Keratinocyte (primary cell): ENCODE measurements around the gene PSMD7. TPM values are rescaled to one million over a fixed set of nuclear protein-coding genes. Genes with fewer than 3 reads are reported as not detected.

ENCODE experiments used
- DNase-seq: peaks from one replicate; pipeline ENCODE4 v3.0.0-alpha.2; 2011; ENCODE audit warnings: low read depth, missing footprints, low spot score
- FAIRE-seq: peaks from 2 replicates; lab custom pipeline; 2011; peaks lifted over from hg19 to GRCh38; lab: Jason Lieb, UNC
- H2AFZ ChIP-seq: 2 replicates; pipeline ENCODE4 v1.6.0; 2012; ENCODE audit warnings: low read length, control low read depth, inconsistent platforms; ENCODE audit not compliant: control insufficient read depth
- H3K27ac ChIP-seq: 2 replicates; pipeline ENCODE4 v1.5.1; 2011; ENCODE audit warnings: low read length; ENCODE audit not compliant: control insufficient read depth, insufficient read depth
- H3K27me3 ChIP-seq: 3 replicates; pipeline ENCODE4 v1.6.0; 2011; ENCODE audit warnings: low read length; ENCODE audit not compliant: control insufficient read depth, insufficient read depth; ENCODE audit errors: extremely low read depth
- H3K36me3 ChIP-seq, 2 experiments: 2 replicates in 1 of 2; 3 replicates in 1 of 2; pipeline ENCODE4 v1.5.1; 2011; ENCODE audit warnings: low read length in 2 of 2, mild to moderate bottlenecking in 1 of 2; ENCODE audit not compliant: control insufficient read depth in 2 of 2, insufficient read depth in 2 of 2; ENCODE audit errors: extremely low read depth in 1 of 2
- H3K4me1 ChIP-seq: 3 replicates; pipeline ENCODE4 v1.5.1; 2011; ENCODE audit warnings: low read length; ENCODE audit not compliant: control insufficient read depth, insufficient read depth; ENCODE audit errors: extremely low read depth
- H3K4me2 ChIP-seq: 3 replicates; pipeline ENCODE4 v1.6.0; 2011; ENCODE audit warnings: low read depth, low read length; ENCODE audit not compliant: control insufficient read depth, insufficient read depth; ENCODE audit errors: extremely low read depth
- H3K4me3 ChIP-seq, 3 experiments: fragments of 200-600 bp in 1 of 3; sonication (generic) in 1 of 3; 2 replicates in 2 of 3; 3 replicates in 1 of 3; pipeline ENCODE4 v1.5.1; 2011 to 2016; ENCODE audit warnings: low read length in 3 of 3, mild to moderate bottlenecking in 3 of 3, control low read depth in 2 of 3, inconsistent platforms in 1 of 3, low read depth in 1 of 3, mixed read lengths in 1 of 3, mixed run types in 1 of 3, moderate library complexity in 1 of 3; ENCODE audit not compliant: control insufficient read depth in 2 of 3, insufficient read depth in 2 of 3; ENCODE audit errors: extremely low read depth in 1 of 3
- H3K79me2 ChIP-seq: 2 replicates; pipeline ENCODE4 v1.6.0; 2012; ENCODE audit warnings: low read length; ENCODE audit not compliant: control insufficient read depth, insufficient read depth
- H3K9ac ChIP-seq: 3 replicates; pipeline ENCODE4 v1.6.0; 2011; ENCODE audit warnings: low read length; ENCODE audit not compliant: control insufficient read depth, insufficient read depth; ENCODE audit errors: extremely low read depth
- H3K9me1 ChIP-seq: 3 replicates; pipeline ENCODE4 v1.6.0; 2011; ENCODE audit warnings: low read length; ENCODE audit not compliant: control insufficient read depth, insufficient read depth; ENCODE audit errors: extremely low read depth
- H3K9me3 ChIP-seq: 2 replicates; pipeline ENCODE4 v1.5.1; 2012; ENCODE audit warnings: low read depth, low read length; ENCODE audit not compliant: control insufficient read depth
- H4K20me1 ChIP-seq: 3 replicates; pipeline ENCODE4 v1.6.0; 2011; ENCODE audit warnings: low read length; ENCODE audit not compliant: control insufficient read depth, insufficient read depth; ENCODE audit errors: extremely low read depth
- EZH2 ChIP-seq: IDR thresholded peaks from one replicate; pipeline ENCODE4 v1.6.1; 2012; ENCODE audit warnings: inconsistent platforms, mild to moderate bottlenecking, low read length, moderate library complexity
- dilution Hi-C: fragments of 300-500 bp; cut with MboI; formaldehyde crosslinking; loops from one replicate; pipeline ENCODE4 v1.7.0; 2020; ENCODE audit warnings: low sequenced_read_pairs; ENCODE audit not compliant: extremely low pct_ligation_motif_present
- polyA plus RNA-seq, 5 experiments: library from polyadenylated mRNA; depleted of rRNA in 3 of 5; stranded (reverse) in 3 of 5; stranded (forward) in 1 of 5; unstranded in 1 of 5; fragments of >200 nt; gene quantifications; 1 replicate in 1 of 5; 2 replicates in 3 of 5; 3 replicates in 1 of 5; pipeline versions ENCODE4 v1.2.1 to v1.2.3, GENCODE V29; 2011 to 2012; ENCODE audit warnings: missing spikeins in 2 of 5, low read depth in 1 of 5, low replicate concordance in 1 of 5
- TF ChIP-seq, protein P1 (sequence below), 3 experiments: IDR thresholded peaks in 1 of 3; conservative IDR thresholded peaks in 1 of 3; optimal IDR thresholded peaks in 1 of 3; 2 replicates in 2 of 3; 3 replicates in 1 of 3; pipeline versions ENCODE3 to v1.5.1; 2011; ENCODE audit warnings: low read length in 3 of 3, mild to moderate bottlenecking in 3 of 3, moderate library complexity in 2 of 3, control low read depth in 1 of 3, inconsistent platforms in 1 of 3; ENCODE audit not compliant: insufficient read depth in 2 of 3; ENCODE audit errors: extremely low read depth in 1 of 3

The PSMD7 gene
- polyA plus RNA-seq, 1 donor (not counting 4 experiments of a cell fraction or from before 2014, with no cell fraction given) = 130 TPM

DNA sequence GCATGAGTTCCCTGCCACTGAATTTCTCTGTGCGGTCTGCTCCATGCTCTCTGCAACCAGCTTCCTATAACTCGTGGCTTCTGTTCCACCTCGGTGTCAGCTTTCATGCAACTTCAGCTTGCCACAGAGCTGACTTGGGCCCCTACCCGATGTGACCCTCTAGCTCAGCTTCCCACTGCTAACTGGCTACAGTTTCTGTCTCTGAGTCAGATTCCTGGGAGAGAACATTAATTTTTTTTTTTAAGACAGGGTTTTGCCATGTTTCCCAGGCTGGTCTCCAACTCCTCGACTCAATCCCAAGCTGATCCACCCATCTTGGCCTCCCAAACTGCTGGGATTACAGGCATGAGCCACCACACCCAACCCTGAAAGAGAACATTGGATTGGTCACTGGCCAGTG is 35.5 kb upstream of the PSMD7 start:
- H3K4me3 ChIP-seq = no peak overlapping the region
- H3K4me2 ChIP-seq = no peak overlapping the region
- no peak for TF ChIP-seq EZH2
- no peaks in the 10 kb centered on the region for H3K9me3 ChIP-seq
- H3K27me3 ChIP-seq = no peaks in the 10 kb centered on the region
- no peaks in the 10 kb centered on the region for H3K4me1 ChIP-seq
- H2AFZ ChIP-seq = no peak overlapping the region
- no peaks in the 10 kb centered on the region for H3K79me2 ChIP-seq
- dilution Hi-C loops = no loop called here
- FAIRE-seq = no peak
- no peaks in the 10 kb centered on the region for H3K9me1 ChIP-seq
- H3K9ac ChIP-seq = no peak overlapping the region
- no peak overlapping the region for H3K27ac ChIP-seq
- H3K36me3 ChIP-seq = no peaks in the 10 kb centered on the region
- DNase-seq = no peak
- no peaks in the 10 kb centered on the region for H4K20me1 ChIP-seq

DNA sequence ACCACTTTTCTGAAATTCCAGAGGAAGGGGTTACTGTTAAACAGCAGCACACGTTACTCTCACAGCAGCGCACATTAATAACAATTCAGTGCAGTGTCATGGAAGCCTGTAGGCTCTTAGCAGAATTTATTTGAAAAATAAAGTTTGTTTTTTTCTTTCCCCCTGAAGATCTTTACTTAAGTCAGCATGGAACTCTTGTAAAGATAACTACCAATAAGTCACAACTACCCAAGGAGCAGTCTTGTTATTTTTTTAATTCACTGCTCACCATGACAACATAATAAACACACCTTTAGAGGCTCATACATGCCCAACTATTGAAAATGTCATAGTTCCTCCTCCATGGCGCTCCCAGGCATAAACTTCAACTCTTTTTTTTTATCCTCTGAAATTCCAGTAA is 31.8 kb upstream of the PSMD7 start:
- FAIRE-seq (no peak), DNase-seq (no peak)
- H3K9ac ChIP-seq = no peak overlapping the region
- no peaks in the 10 kb centered on the region for H3K9me3 ChIP-seq
- no peaks in the 10 kb centered on the region for H3K79me2 ChIP-seq
- no peaks in the 10 kb centered on the region for H3K27me3 ChIP-seq
- no peak overlapping the region for H2AFZ ChIP-seq
- no peaks in the 10 kb centered on the region for H3K9me1 ChIP-seq
- no peak overlapping the region for H3K4me3 ChIP-seq
- TF ChIP-seq, protein P1, sequence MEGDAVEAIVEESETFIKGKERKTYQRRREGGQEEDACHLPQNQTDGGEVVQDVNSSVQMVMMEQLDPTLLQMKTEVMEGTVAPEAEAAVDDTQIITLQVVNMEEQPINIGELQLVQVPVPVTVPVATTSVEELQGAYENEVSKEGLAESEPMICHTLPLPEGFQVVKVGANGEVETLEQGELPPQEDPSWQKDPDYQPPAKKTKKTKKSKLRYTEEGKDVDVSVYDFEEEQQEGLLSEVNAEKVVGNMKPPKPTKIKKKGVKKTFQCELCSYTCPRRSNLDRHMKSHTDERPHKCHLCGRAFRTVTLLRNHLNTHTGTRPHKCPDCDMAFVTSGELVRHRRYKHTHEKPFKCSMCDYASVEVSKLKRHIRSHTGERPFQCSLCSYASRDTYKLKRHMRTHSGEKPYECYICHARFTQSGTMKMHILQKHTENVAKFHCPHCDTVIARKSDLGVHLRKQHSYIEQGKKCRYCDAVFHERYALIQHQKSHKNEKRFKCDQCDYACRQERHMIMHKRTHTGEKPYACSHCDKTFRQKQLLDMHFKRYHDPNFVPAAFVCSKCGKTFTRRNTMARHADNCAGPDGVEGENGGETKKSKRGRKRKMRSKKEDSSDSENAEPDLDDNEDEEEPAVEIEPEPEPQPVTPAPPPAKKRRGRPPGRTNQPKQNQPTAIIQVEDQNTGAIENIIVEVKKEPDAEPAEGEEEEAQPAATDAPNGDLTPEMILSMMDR (optimal IDR thresholded peaks at IDR 0.05 in 1 of 3, IDR thresholded peaks at IDR 0.05 in 1 of 3, conservative IDR thresholded peaks at IDR 0.05 in 1 of 3; ENCODE audit: extremely low read depth in 1 of 3, insufficient read depth in 2 of 3, low read length in 3 of 3) = no peak
- TF ChIP-seq EZH2 = no peak
- no peak overlapping the region for H3K4me2 ChIP-seq
- H3K27ac ChIP-seq = no peak overlapping the region
- dilution Hi-C loops = no loop called here
- H4K20me1 ChIP-seq = no peaks in the 10 kb centered on the region
- no peaks in the 10 kb centered on the region for H3K36me3 ChIP-seq
- H3K4me1 ChIP-seq = no peaks in the 10 kb centered on the region

DNA sequence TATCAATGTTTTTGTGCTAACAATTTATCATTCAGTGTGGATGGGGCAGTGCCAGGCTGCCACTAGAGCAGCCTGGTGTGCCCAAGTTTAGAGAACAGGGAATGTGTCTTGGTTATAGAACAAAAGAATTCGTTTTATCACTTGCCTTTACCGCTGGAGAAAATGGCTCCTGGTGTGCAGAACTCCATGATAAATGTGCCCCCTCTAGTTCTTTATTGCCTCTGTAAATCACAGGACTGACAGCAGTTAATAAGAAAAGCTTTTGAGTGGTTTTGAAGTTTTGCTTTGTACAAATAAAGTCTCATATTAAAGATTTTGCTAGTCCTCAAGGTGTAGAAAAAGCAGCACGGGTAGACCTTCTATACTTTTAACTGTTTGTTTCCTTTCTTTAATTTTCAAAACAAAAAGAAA is 28.2 kb upstream of the PSMD7 start:
- H3K9ac ChIP-seq = no peak overlapping the region
- H3K4me3 ChIP-seq = no peak overlapping the region
- H3K27me3 ChIP-seq = no peaks in the 10 kb centered on the region
- no peaks in the 10 kb centered on the region for H3K9me1 ChIP-seq
- H3K36me3 ChIP-seq = no peaks in the 10 kb centered on the region
- no peaks in the 10 kb centered on the region for H4K20me1 ChIP-seq
- no peaks in the 10 kb centered on the region for H3K9me3 ChIP-seq
- no peak overlapping the region for H3K4me2 ChIP-seq
- no peak for TF ChIP-seq EZH2
- TF ChIP-seq, protein P1 (optimal IDR thresholded peaks at IDR 0.05 in 1 of 3, IDR thresholded peaks at IDR 0.05 in 1 of 3, conservative IDR thresholded peaks at IDR 0.05 in 1 of 3; ENCODE audit: extremely low read depth in 1 of 3, insufficient read depth in 2 of 3, low read length in 3 of 3) = no peak
- no peaks in the 10 kb centered on the region for H3K79me2 ChIP-seq
- no peak overlapping the region for H3K27ac ChIP-seq
- DNase-seq (no peak), FAIRE-seq (no peak)
- dilution Hi-C loops = no loop called here
- no peak overlapping the region for H2AFZ ChIP-seq
- H3K4me1 ChIP-seq = no peaks in the 10 kb centered on the region
